OCI-M1 (cell line): ENCODE measurements around the gene ATP8A2.

Source experiments
- DNase-seq: peaks from one replicate; lab custom pipeline; 2025; lab: John Stamatoyannopoulos, UW

ATP8A2 gene

GRCh38 chr13:26015271-26016125 lies 643.7 kb downstream of the ATP8A2 start:
- no peak for DNase-seq

- no peak for DNase-seq
Measured at GRCh38 chr13:26016189-26016588, 644.4 kb downstream of the ATP8A2 start.

GRCh38 chr13:26017196-26017921 lies 645.6 kb downstream of the ATP8A2 start:
- no peak for DNase-seq

GRCh38 chr13:26017932-26018665 lies 646.3 kb downstream of the ATP8A2 start:
- no peak for DNase-seq

- no peak for DNase-seq
Measured at GRCh38 chr13:26019251-26019650, 647.5 kb downstream of the ATP8A2 start.

GRCh38 chr13:26019881-26020870 lies 648.4 kb downstream of the ATP8A2 start:
- DNase-seq = no peak

GRCh38 chr13:26020891-26021290 lies 649.1 kb downstream of the ATP8A2 start:
- DNase-seq = no peak

- DNase-seq = no peak
Measured at GRCh38 chr13:26021516-26021915, 649.7 kb downstream of the ATP8A2 start.

- DNase-seq = no peak
Measured at GRCh38 chr13:26021956-26022355, 650.2 kb downstream of the ATP8A2 start.

- DNase-seq = no peak
Measured at GRCh38 chr13:26022538-26023292, 650.9 kb downstream of the ATP8A2 start.

- no peak for DNase-seq
Measured at GRCh38 chr13:26024558-26024957, 652.8 kb downstream of the ATP8A2 start.

- no peak for DNase-seq
Measured at GRCh38 chr13:26025196-26025595, 653.4 kb downstream of the ATP8A2 start.

- no peak for DNase-seq
Measured at GRCh38 chr13:26025771-26026170, 654.0 kb downstream of the ATP8A2 start.

- no peak for DNase-seq
Measured at GRCh38 chr13:26026211-26026610, 654.4 kb downstream of the ATP8A2 start.

- no peak for DNase-seq
Measured at GRCh38 chr13:26029581-26030136, 657.9 kb downstream of the ATP8A2 start.

- no peak for DNase-seq
Measured at GRCh38 chr13:26030331-26030730, 658.6 kb downstream of the ATP8A2 start.

- DNase-seq = no peak
Measured at GRCh38 chr13:26034018-26034417, 662.2 kb downstream of the ATP8A2 start.

GRCh38 chr13:26036383-26036782 lies 664.6 kb downstream of the ATP8A2 start:
- DNase-seq = no peak

GRCh38 chr13:26037302-26037701 lies 665.5 kb downstream of the ATP8A2 start:
- peak; percentile 0 for DNase-seq

GRCh38 chr13:26038931-26039475 lies 667.2 kb downstream of the ATP8A2 start:
- no peak for DNase-seq
